ENCODE data around the gene KRT74. TPM values are rescaled to one million over a fixed set of nuclear protein-coding genes. Genes with fewer than 3 reads are reported as not detected.

Gene KRT74
- total RNA-seq, 1 donor from 2014 or later, result not detected

GRCh38 chr12:52559979-52560378, 13.7 kb downstream of the KRT74 start:
- H3K4me1 Mint-ChIP-seq (ENCODE audit: unreplicated experiment), result no peaks in the 10 kb centered on the region
- peaks cover 51% of the 10 kb centered on the region for H3K27me3 Mint-ChIP-seq
- TF ChIP-seq CTCF (conservative IDR thresholded peaks at IDR 0.05), result no peak
- no peaks in the 10 kb centered on the region for H3K9me3 Mint-ChIP-seq
- no peak overlapping the region for H3K27ac Mint-ChIP-seq
- no peaks in the 10 kb centered on the region for H3K36me3 Mint-ChIP-seq
- DNase-seq (ENCODE audit: extremely low spot score, unreplicated experiment), result no peak
- no peak overlapping the region for H3K4me3 Mint-ChIP-seq

- DNase-seq (ENCODE audit: extremely low spot score, unreplicated experiment), result no peak
- TF ChIP-seq CTCF (conservative IDR thresholded peaks at IDR 0.05), result no peak
- Mint-ChIP-seq H3K4me3 (no peak overlapping the region), H3K27ac (no peak overlapping the region), H3K9me3 (no peaks in the 10 kb centered on the region), H3K27me3 (peaks cover 55% of the 10 kb centered on the region), H3K36me3 (no peaks in the 10 kb centered on the region), H3K4me1 (ENCODE audit: unreplicated experiment) (no peaks in the 10 kb centered on the region)
Measured at GRCh38 chr12:52558781-52559445, 14.7 kb downstream of the KRT74 start.

GRCh38 chr12:52557476-52557875, 16.2 kb downstream of the KRT74 start:
- H3K4me3 Mint-ChIP-seq, result no peak overlapping the region
- H3K36me3 Mint-ChIP-seq, result no peaks in the 10 kb centered on the region
- no peak for DNase-seq (ENCODE audit: extremely low spot score, unreplicated experiment)
- no peak overlapping the region for H3K27ac Mint-ChIP-seq
- TF ChIP-seq CTCF (conservative IDR thresholded peaks at IDR 0.05), result no peak
- H3K9me3 Mint-ChIP-seq, result no peaks in the 10 kb centered on the region
- H3K4me1 Mint-ChIP-seq (ENCODE audit: unreplicated experiment), result no peaks in the 10 kb centered on the region
- H3K27me3 Mint-ChIP-seq, result peaks cover 56% of the 10 kb centered on the region

GRCh38 chr12:52555577-52555976, 18.1 kb downstream of the KRT74 start:
- no peak for DNase-seq (ENCODE audit: extremely low spot score, unreplicated experiment)
- no peak for TF ChIP-seq CTCF (conservative IDR thresholded peaks at IDR 0.05)
- peaks cover 54% of the 10 kb centered on the region for H3K27me3 Mint-ChIP-seq

GRCh38 chr12:52552681-52553195, 20.9 kb downstream of the KRT74 start, which contains the start of gene KRT71:
TSS of gene KRT71 (minus strand) at chr12:52553145. CDS start at chr12:52553077, 68 bp downstream.
- no peaks in the 10 kb centered on the region for H3K4me1 Mint-ChIP-seq (ENCODE audit: unreplicated experiment)
- no peak for DNase-seq (ENCODE audit: extremely low spot score, unreplicated experiment)
- no peak within 1 kb of the TSS for H3K27ac Mint-ChIP-seq
- H3K36me3 Mint-ChIP-seq, result no peaks in the 10 kb centered on the region
- H3K4me3 Mint-ChIP-seq, result no peak within 1 kb of the TSS
- no peak for TF ChIP-seq CTCF (conservative IDR thresholded peaks at IDR 0.05)
- no peaks in the 10 kb centered on the region for H3K9me3 Mint-ChIP-seq
- H3K27me3 Mint-ChIP-seq, result peaks cover 38% of the 10 kb centered on the region

More at GRCh38 chr12:52555577-52555976, 18.1 kb downstream of the KRT74 start:
- Mint-ChIP-seq H3K36me3 (no peaks in the 10 kb centered on the region), H3K4me1 (ENCODE audit: unreplicated experiment) (no peaks in the 10 kb centered on the region), H3K4me3 (no peak overlapping the region), H3K27ac (no peak overlapping the region), H3K9me3 (no peaks in the 10 kb centered on the region)

All from type B pancreatic cell (in vitro differentiated cells).